Smooth muscle cell (in vitro differentiated cells): ENCODE results near the gene GPALPP1. TPM values are rescaled to one million over a fixed set of nuclear protein-coding genes. Genes with fewer than 3 reads are reported as not detected.

Experiments
- DNase-seq: peaks from one replicate; lab custom pipeline; 2025; ENCODE audit not compliant: unreplicated experiment; lab: John Stamatoyannopoulos, UW
- H2AFZ ChIP-seq: fragments of 200-600 bp; sonication (generic); 2 replicates; pipeline ENCODE4 v1.6.0; 2016; ENCODE audit warnings: antibody characterized with exemption, low read depth, mild to moderate bottlenecking
- H3F3A ChIP-seq: fragments of 200-600 bp; sonication (generic); 2 replicates; pipeline ENCODE4 v1.6.0; 2017; ENCODE audit warnings: antibody characterized with exemption, low read depth
- H3K27ac ChIP-seq: fragments of 200-600 bp; sonication (generic); 2 replicates; pipeline ENCODE4 v1.5.1; 2016; ENCODE audit warnings: low read depth, mild to moderate bottlenecking
- H3K27me3 ChIP-seq: fragments of 200-600 bp; sonication (generic); 2 replicates; pipeline ENCODE4 v1.6.1; 2016; ENCODE audit warnings: low read depth, mild to moderate bottlenecking
- H3K36me3 ChIP-seq: fragments of 200-600 bp; sonication (generic); 2 replicates; pipeline ENCODE4 v1.5.1; 2016; ENCODE audit warnings: low read depth
- H3K4me1 ChIP-seq: fragments of 200-600 bp; sonication (generic); 2 replicates; pipeline ENCODE4 v1.5.1; 2016; ENCODE audit warnings: low read depth
- H3K4me2 ChIP-seq: fragments of 200-600 bp; sonication (generic); 2 replicates; pipeline ENCODE4 v1.6.0; 2016; ENCODE audit warnings: mild to moderate bottlenecking
- H3K4me3 ChIP-seq: fragments of 200-600 bp; sonication (generic); 2 replicates; pipeline ENCODE4 v1.5.1; 2016; ENCODE audit warnings: mild to moderate bottlenecking
- H3K79me2 ChIP-seq: fragments of 200-600 bp; sonication (generic); 2 replicates; pipeline ENCODE4 v1.6.0; 2016; ENCODE audit warnings: low read depth, mild to moderate bottlenecking
- H3K9ac ChIP-seq: fragments of 200-600 bp; sonication (generic); 2 replicates; pipeline ENCODE4 v1.6.0; 2016; ENCODE audit warnings: low read depth
- H3K9me3 ChIP-seq: fragments of 200-600 bp; sonication (generic); replicated peaks from 2 replicates; pipeline ENCODE4 v1.5.1; 2016; ENCODE audit warnings: low read depth
- H4K20me1 ChIP-seq: fragments of 200-600 bp; sonication (generic); 2 replicates; pipeline ENCODE4 v1.6.0; 2016; ENCODE audit warnings: low read depth
- CTCF ChIP-seq: fragments of 200-600 bp; sonication (generic); IDR thresholded peaks from 2 replicates; pipeline ENCODE4 v1.5.1; 2017; ENCODE audit warnings: borderline replicate concordance, mild to moderate bottlenecking, antibody characterized with exemption; ENCODE audit not compliant: insufficient read depth, poor library complexity, severe bottlenecking
- WGBS: methylation state at CpG from one replicate; pipeline ENCODE4 v1.1.7; 2016; ENCODE audit warnings: low lambda C conversion rate; 5-methylcytosine and 5-hydroxymethylcytosine counted together
- polyA plus RNA-seq: library from polyadenylated mRNA; unstranded; fragments of >200 nt; fragmentation: Nextera tagmentation; extraction: Ambion mirVana; gene quantifications from 2 replicates; pipeline ENCODE4 v1.2.1, GENCODE V29; 2016
- total RNA-seq: library from RNA; depleted of rRNA; stranded (reverse); fragments of >200 nt; gene quantifications from 2 replicates; pipeline ENCODE4 v1.2.3, GENCODE V29; 2014

The GPALPP1 gene
- total and polyA plus RNA-seq, 2 experiments from 2014 or later = 11.1 to 23.1 TPM

GRCh38 chr13:44972956-44973581, 16.3 kb upstream of the GPALPP1 start:
- Histone ChIP-seq H3K9ac (no peak overlapping the region), H3K27me3 (no peaks in the 10 kb centered on the region), H3K27ac (no peak overlapping the region), H3K79me2 (no peaks in the 10 kb centered on the region), H3K9me3 (no peaks in the 10 kb centered on the region), H3K4me1 (peaks cover 4% of the 10 kb centered on the region), H3F3A (peaks cover 5% of the 10 kb centered on the region), H3K4me3 (no peak overlapping the region), H2AFZ (no peak overlapping the region), H3K36me3 (no peaks in the 10 kb centered on the region), H3K4me2 (no peak overlapping the region), H4K20me1 (peaks cover 7% of the 10 kb centered on the region)
- WGBS = 29% methylated on average over 3 of the region's 3 CpGs
- TF ChIP-seq CTCF = peak; percentile 57
- no peak for DNase-seq

GRCh38 chr13:44974056-44974793, 15.1 kb upstream of the GPALPP1 start:
- Histone ChIP-seq H3K79me2 (no peaks in the 10 kb centered on the region), H4K20me1 (peaks cover 7% of the 10 kb centered on the region), H2AFZ (no peak overlapping the region), H3K4me3 (no peak overlapping the region), H3K9ac (no peak overlapping the region), H3K27ac (no peak overlapping the region), H3K4me2 (no peak overlapping the region), H3K9me3 (no peaks in the 10 kb centered on the region), H3F3A (peaks cover 5% of the 10 kb centered on the region), H3K4me1 (peaks cover 4% of the 10 kb centered on the region), H3K27me3 (no peaks in the 10 kb centered on the region), H3K36me3 (peaks cover 2% of the 10 kb centered on the region)
- 97% methylated on average over 9 of the region's 9 CpGs for WGBS
- no peak for DNase-seq
- TF ChIP-seq CTCF = no peak

- no peaks in the 10 kb centered on the region for H3K9me3 ChIP-seq
- no peak overlapping the region for H3K27ac ChIP-seq
- H2AFZ ChIP-seq = no peak overlapping the region
- peaks cover 5% of the 10 kb centered on the region for H3F3A ChIP-seq
- no peak overlapping the region for H3K9ac ChIP-seq
- H3K4me3 ChIP-seq = no peak overlapping the region
- peaks cover 7% of the 10 kb centered on the region for H4K20me1 ChIP-seq
- no peaks in the 10 kb centered on the region for H3K4me1 ChIP-seq
- H3K4me2 ChIP-seq = no peak overlapping the region
- no peaks in the 10 kb centered on the region for H3K79me2 ChIP-seq
- H3K27me3 ChIP-seq = no peaks in the 10 kb centered on the region
- peaks cover 12% of the 10 kb centered on the region for H3K36me3 ChIP-seq
- 90% methylated on average over 3 of the region's 3 CpGs for WGBS
- no peak for DNase-seq
- no peak for TF ChIP-seq CTCF
These were observed 13.1 kb upstream of the GPALPP1 start for GRCh38 chr13:44976196-44976595.
